ENCODE data around the gene DLG2. TPM values are rescaled to one million over a fixed set of nuclear protein-coding genes. Genes with fewer than 3 reads are reported as not detected.

DLG2 gene
- total RNA-seq, 2 experiments from 2014 or later: 6.9 to 8.2 TPM

GRCh38 chr11:84106541-84106940 is 1520.6 kb downstream of the DLG2 start:
- no peak for DNase-seq (ENCODE audit: low spot score)
- CTCF ChIA-PET (ENCODE audit: unreplicated experiment): no interaction called here
- H2AFZ ChIP-seq (ENCODE audit: low read length): no peak overlapping the region
- no peaks in the 10 kb centered on the region for H3K79me2 ChIP-seq (ENCODE audit: insufficient read depth, low read depth, low read length)
- no peaks in the 10 kb centered on the region for H3K4me1 ChIP-seq (ENCODE audit: insufficient read depth, low read length, poor library complexity, severe bottlenecking)
- POLR2A ChIA-PET: no interaction called here
- intact Hi-C loops (cut with micrococcal nuclease; ENCODE audit: unreplicated experiment): no loop called here
- no peak for TF ChIP-seq EZH2phosphoT487 (IDR thresholded peaks at IDR 0.05; ENCODE audit: borderline replicate concordance, low read depth, low read length)
- TF ChIP-seq, protein P1, sequence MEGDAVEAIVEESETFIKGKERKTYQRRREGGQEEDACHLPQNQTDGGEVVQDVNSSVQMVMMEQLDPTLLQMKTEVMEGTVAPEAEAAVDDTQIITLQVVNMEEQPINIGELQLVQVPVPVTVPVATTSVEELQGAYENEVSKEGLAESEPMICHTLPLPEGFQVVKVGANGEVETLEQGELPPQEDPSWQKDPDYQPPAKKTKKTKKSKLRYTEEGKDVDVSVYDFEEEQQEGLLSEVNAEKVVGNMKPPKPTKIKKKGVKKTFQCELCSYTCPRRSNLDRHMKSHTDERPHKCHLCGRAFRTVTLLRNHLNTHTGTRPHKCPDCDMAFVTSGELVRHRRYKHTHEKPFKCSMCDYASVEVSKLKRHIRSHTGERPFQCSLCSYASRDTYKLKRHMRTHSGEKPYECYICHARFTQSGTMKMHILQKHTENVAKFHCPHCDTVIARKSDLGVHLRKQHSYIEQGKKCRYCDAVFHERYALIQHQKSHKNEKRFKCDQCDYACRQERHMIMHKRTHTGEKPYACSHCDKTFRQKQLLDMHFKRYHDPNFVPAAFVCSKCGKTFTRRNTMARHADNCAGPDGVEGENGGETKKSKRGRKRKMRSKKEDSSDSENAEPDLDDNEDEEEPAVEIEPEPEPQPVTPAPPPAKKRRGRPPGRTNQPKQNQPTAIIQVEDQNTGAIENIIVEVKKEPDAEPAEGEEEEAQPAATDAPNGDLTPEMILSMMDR (conservative IDR thresholded peaks at IDR 0.05; ENCODE audit: low read length): no peak
- H3K4me2 ChIP-seq (ENCODE audit: low read length): no peak overlapping the region
- H3K36me3 ChIP-seq (ENCODE audit: insufficient read depth, low read length): no peaks in the 10 kb centered on the region
- no peaks in the 10 kb centered on the region for H3K9me3 ChIP-seq (ENCODE audit: low read length)
- no peaks in the 10 kb centered on the region for H3K9me2 ChIP-seq (ENCODE audit: insufficient read depth, low read length)
- no peak overlapping the region for H3K27ac ChIP-seq (ENCODE audit: low read depth, low read length, poor library complexity, severe bottlenecking)
- no peaks in the 10 kb centered on the region for H4K20me1 ChIP-seq (ENCODE audit: insufficient read depth, low read length)
- H3K4me3 ChIP-seq (ENCODE audit: low read depth, low read length, poor library complexity, severe bottlenecking): no peak overlapping the region
- BruUV-seq (replicated peaks): no TSS peak

DNA sequence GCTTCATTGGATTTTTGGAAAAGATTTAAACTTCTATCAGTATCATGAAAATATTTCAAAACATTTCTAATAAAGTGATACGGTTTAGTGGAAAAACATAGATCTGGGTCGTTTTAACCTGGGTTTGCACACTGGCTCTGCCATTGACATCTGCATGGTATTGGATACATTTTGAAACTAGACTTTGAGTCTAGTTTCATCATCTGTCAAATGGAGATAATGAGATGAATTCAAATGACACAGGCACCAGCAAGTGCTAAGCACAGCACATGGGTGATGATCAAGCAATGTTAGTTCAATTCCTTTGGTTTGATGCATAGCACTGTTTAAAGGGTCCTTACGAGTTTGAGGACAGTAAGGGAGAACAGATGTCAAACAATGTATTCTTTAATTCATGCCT is 1522.0 kb downstream of the DLG2 start:
- Histone ChIP-seq H3K9me2 (ENCODE audit: insufficient read depth, low read length) (no peaks in the 10 kb centered on the region), H3K36me3 (ENCODE audit: insufficient read depth, low read length) (no peaks in the 10 kb centered on the region), H3K27ac (ENCODE audit: low read depth, low read length, poor library complexity, severe bottlenecking) (no peak overlapping the region), H3K79me2 (ENCODE audit: insufficient read depth, low read depth, low read length) (no peaks in the 10 kb centered on the region), H3K4me3 (ENCODE audit: low read depth, low read length, poor library complexity, severe bottlenecking) (no peak overlapping the region), H3K4me1 (ENCODE audit: insufficient read depth, low read length, poor library complexity, severe bottlenecking) (no peaks in the 10 kb centered on the region), H3K9me3 (ENCODE audit: low read length) (no peaks in the 10 kb centered on the region), H2AFZ (ENCODE audit: low read length) (no peak overlapping the region), H3K4me2 (ENCODE audit: low read length) (no peak overlapping the region), H4K20me1 (ENCODE audit: insufficient read depth, low read length) (no peaks in the 10 kb centered on the region)
- ChIA-PET CTCF (ENCODE audit: unreplicated experiment) (no interaction called here), POLR2A (no interaction called here)
- intact Hi-C loops (cut with micrococcal nuclease; ENCODE audit: unreplicated experiment): no loop called here
- TF ChIP-seq, protein P1 (conservative IDR thresholded peaks at IDR 0.05; ENCODE audit: low read length): no peak
- TF ChIP-seq EZH2phosphoT487 (IDR thresholded peaks at IDR 0.05; ENCODE audit: borderline replicate concordance, low read depth, low read length): no peak
- DNase-seq (ENCODE audit: low spot score): no peak
- no TSS peak for BruUV-seq (replicated peaks)

GRCh38 chr11:84103096-84103495 is 1524.0 kb downstream of the DLG2 start:
- intact Hi-C loops (cut with micrococcal nuclease; ENCODE audit: unreplicated experiment): no loop called here
- Histone ChIP-seq H3K9me2 (ENCODE audit: insufficient read depth, low read length) (no peaks in the 10 kb centered on the region), H4K20me1 (ENCODE audit: insufficient read depth, low read length) (no peaks in the 10 kb centered on the region), H2AFZ (ENCODE audit: low read length) (no peak overlapping the region), H3K4me1 (ENCODE audit: insufficient read depth, low read length, poor library complexity, severe bottlenecking) (no peaks in the 10 kb centered on the region), H3K27ac (ENCODE audit: low read depth, low read length, poor library complexity, severe bottlenecking) (no peak overlapping the region), H3K79me2 (ENCODE audit: insufficient read depth, low read depth, low read length) (no peaks in the 10 kb centered on the region), H3K4me3 (ENCODE audit: low read depth, low read length, poor library complexity, severe bottlenecking) (no peak overlapping the region), H3K9me3 (ENCODE audit: low read length) (no peaks in the 10 kb centered on the region), H3K36me3 (ENCODE audit: insufficient read depth, low read length) (no peaks in the 10 kb centered on the region), H3K4me2 (ENCODE audit: low read length) (no peak overlapping the region)
- TF ChIP-seq, protein P1 (conservative IDR thresholded peaks at IDR 0.05; ENCODE audit: low read length): no peak
- no peak for TF ChIP-seq EZH2phosphoT487 (IDR thresholded peaks at IDR 0.05; ENCODE audit: borderline replicate concordance, low read depth, low read length)
- ChIA-PET POLR2A (interaction anchor here (0.5 kb wide), 1 partner anchor 139 kb away, joined by 4 read pairs; no protein-coding TSS in a partner anchor), CTCF (ENCODE audit: unreplicated experiment) (no interaction called here)
- BruUV-seq (replicated peaks): no TSS peak
- no peak for DNase-seq (ENCODE audit: low spot score)
